Measurements from ENCODE around the gene MFGE8.

MFGE8 gene

DNA sequence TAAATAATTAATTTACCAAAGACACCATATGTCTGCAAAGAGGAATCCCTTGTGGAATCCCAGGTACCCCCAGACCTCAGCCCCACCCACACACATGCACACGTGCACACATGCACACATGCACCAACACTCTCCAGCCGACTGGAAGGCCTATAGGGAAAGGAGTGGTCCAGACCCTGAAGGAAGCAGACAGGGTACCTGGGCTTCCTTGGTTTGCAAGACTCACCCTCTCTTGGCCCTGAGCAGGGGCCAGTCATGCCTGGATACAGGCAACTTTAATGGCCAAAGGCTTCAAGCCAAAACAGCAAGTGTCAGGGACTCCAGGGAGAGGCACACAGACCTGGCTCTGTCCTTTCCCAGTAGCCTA is 8.9 kb downstream of the MFGE8 start:
- TF ChIP-seq CTCF (IDR thresholded peaks at IDR 0.05; ENCODE audit: extremely low read depth, insufficient read depth, missing control alignments): no peak
- no peak for DNase-seq (ENCODE audit: low spot score)
- in situ Hi-C loops (cut with MboI; ENCODE audit: low pct_unique_long_range_greater_than_20kb, low sequenced_read_pairs, unreplicated experiment): loop anchor here (25.0 kb wide), 1 partner anchor 283 kb away; no protein-coding TSS in a partner anchor

GRCh38 chr15:88902846-88903245 is 10.3 kb downstream of the MFGE8 start:
- in situ Hi-C loops (cut with MboI; ENCODE audit: low pct_unique_long_range_greater_than_20kb, low sequenced_read_pairs, unreplicated experiment): loop anchor here (25.0 kb wide), 1 partner anchor 284 kb away; no protein-coding TSS in a partner anchor
- TF ChIP-seq CTCF (IDR thresholded peaks at IDR 0.05; ENCODE audit: extremely low read depth, insufficient read depth, missing control alignments): no peak
- DNase-seq (ENCODE audit: low spot score): no peak

DNA sequence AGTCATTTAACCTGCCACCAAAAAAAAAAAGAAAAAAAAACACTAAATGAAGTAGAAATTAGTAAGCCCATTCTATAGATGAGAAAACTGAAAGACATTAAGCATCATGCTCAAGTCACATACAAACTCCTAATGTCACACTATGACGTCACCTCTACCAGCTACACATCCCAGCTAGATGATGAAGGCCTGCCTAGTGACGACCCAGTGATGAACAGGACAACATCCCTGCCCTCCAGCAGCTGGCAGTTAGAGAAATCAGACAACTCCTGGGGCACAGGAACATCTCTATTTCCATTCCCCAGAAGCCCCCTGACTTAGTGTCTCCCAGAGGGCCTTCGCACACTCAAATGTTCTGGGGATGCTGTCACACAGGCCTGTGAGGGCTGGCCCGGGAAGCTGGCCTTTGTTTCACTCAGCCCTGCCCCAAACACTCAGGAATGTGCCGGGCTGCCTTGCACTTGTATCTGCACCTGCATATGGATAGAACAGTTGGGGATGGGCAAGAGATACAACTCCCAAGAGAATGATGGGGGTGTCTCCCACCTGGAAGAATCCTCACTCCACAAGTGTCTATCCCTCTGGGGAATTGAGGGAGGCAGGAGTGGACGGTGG is 10.9 kb downstream of the MFGE8 start:
- in situ Hi-C loops (cut with MboI; ENCODE audit: low pct_unique_long_range_greater_than_20kb, low sequenced_read_pairs, unreplicated experiment): loop anchor here (25.0 kb wide), 1 partner anchor 285 kb away; no protein-coding TSS in a partner anchor
- TF ChIP-seq CTCF (IDR thresholded peaks at IDR 0.05; ENCODE audit: extremely low read depth, insufficient read depth, missing control alignments): no peak
- no peak for DNase-seq (ENCODE audit: low spot score)

DNA sequence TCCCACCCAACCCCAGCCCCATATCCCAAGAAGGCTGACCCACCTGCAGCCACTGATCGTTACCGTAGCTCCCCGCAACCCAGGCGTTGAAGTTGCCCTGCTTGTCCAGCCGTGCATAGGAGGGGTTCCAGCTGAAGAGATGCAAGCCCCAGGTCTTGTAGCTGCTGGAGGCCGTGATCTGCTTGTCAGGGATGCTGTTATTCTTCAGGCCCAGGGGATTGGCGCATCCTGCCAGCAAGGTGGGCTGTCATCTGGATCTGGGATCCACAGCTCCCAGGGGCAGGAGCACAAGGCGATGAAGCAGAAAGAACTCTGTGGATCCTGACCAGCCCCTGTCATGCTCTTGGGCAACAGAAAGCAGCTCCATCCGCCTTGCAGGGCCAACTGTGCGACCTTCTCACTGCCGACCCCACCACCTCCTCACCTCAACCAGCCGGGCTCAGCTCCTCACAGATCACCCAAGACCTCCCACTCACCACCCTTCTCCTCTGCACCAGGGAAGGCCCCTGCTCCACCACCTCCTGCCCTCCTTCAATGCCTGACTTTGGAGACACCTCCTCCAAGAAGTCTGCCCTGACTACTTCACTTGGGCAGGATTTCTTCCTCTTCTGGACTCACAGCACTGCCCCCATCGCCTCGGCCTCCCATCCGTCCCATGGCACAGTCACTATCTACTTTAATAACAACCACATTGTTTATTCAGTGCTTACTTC is 11.5 kb downstream of the MFGE8 start:
- TF ChIP-seq CTCF (IDR thresholded peaks at IDR 0.05; ENCODE audit: extremely low read depth, insufficient read depth, missing control alignments): no peak
- in situ Hi-C loops (cut with MboI; ENCODE audit: low pct_unique_long_range_greater_than_20kb, low sequenced_read_pairs, unreplicated experiment): loop anchor here (25.0 kb wide), 1 partner anchor 286 kb away; no protein-coding TSS in a partner anchor

GRCh38 chr15:88900982-88901418 is 12.2 kb downstream of the MFGE8 start:
- DNase-seq (ENCODE audit: low spot score): no peak
- TF ChIP-seq CTCF (IDR thresholded peaks at IDR 0.05; ENCODE audit: extremely low read depth, insufficient read depth, missing control alignments): no peak
- in situ Hi-C loops (cut with MboI; ENCODE audit: low pct_unique_long_range_greater_than_20kb, low sequenced_read_pairs, unreplicated experiment): loop anchor here (25.0 kb wide), 1 partner anchor 286 kb away; no protein-coding TSS in a partner anchor

More for the DNA sequence above, 11.5 kb downstream of the MFGE8 start:
- DNase-seq (ENCODE audit: low spot score): no peak

GRCh38 chr15:88900309-88900981 is 12.7 kb downstream of the MFGE8 start:
- no peak for DNase-seq (ENCODE audit: low spot score)
- in situ Hi-C loops (cut with MboI; ENCODE audit: low pct_unique_long_range_greater_than_20kb, low sequenced_read_pairs, unreplicated experiment): loop anchor here (25.0 kb wide), 1 partner anchor 287 kb away; no protein-coding TSS in a partner anchor
- no peak for TF ChIP-seq CTCF (IDR thresholded peaks at IDR 0.05; ENCODE audit: extremely low read depth, insufficient read depth, missing control alignments)

Measured in GM13977 (cell line).